Duodenal mucosa (tissue), 2 donors: Measurements from ENCODE around the gene KCNMA1.

Source experiments
- H3K27ac ChIP-seq: one replicate; pipeline ENCODE4 v1.7.0; 2013; ENCODE audit warnings: low read depth, low read length
- H3K27me3 ChIP-seq, 2 donors: one replicate each; pipeline ENCODE4 v1.7.0; 2013; ENCODE audit warnings: low read length in 2 of 2, control low read depth in 1 of 2; ENCODE audit not compliant: insufficient read depth in 2 of 2, control insufficient read depth in 1 of 2
- H3K36me3 ChIP-seq, 2 donors: one replicate each; pipeline ENCODE4 v1.7.0; 2013; ENCODE audit warnings: low read length in 2 of 2, control low read depth in 1 of 2; ENCODE audit not compliant: insufficient read depth in 2 of 2, control insufficient read depth in 1 of 2
- H3K4me1 ChIP-seq, 2 donors: one replicate each; pipeline ENCODE4 v1.7.0; 2013; ENCODE audit warnings: low read length in 2 of 2, control low read depth in 1 of 2; ENCODE audit not compliant: insufficient read depth in 2 of 2, control insufficient read depth in 1 of 2
- H3K4me3 ChIP-seq, 2 donors: one replicate each; pipeline ENCODE4 v1.7.0; 2013; ENCODE audit warnings: low read length in 2 of 2, low read depth in 1 of 2
- H3K9ac ChIP-seq, 2 donors: one replicate each; pipeline ENCODE4 v1.7.0; 2013; ENCODE audit warnings: low read length in 2 of 2, low read depth in 1 of 2
- H3K9me3 ChIP-seq, 2 donors: one replicate each; pipeline ENCODE4 v1.7.0; 2013; ENCODE audit warnings: low read length in 2 of 2, control low read depth in 1 of 2; ENCODE audit not compliant: control insufficient read depth in 1 of 2

KCNMA1 gene

DNA sequence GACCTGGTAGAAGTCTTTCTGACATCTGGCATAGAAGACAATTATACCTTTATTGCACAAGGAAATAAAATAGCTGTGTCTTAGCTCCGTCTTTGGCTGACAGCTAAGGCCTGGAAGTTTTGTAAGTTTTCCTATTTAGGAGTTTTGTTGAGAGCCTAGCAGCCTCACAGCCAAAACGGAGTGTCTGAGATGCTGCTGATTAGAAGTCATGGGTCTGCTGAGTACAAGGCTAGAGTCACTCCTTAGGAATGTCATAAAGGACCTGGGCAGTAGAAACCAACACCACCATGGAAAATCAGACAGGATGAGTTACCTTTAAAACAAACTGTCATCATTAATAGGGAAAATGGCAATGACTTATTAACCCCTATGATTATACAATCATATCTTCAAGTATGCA is 442.5 kb downstream of the KCNMA1 start:
- no peaks in the 10 kb centered on the region for H3K9me3 ChIP-seq
- no peaks in the 10 kb centered on the region for H3K4me1 ChIP-seq
- no peak overlapping the region for H3K9ac ChIP-seq
- no peak overlapping the region for H3K27ac ChIP-seq
- H3K27me3 ChIP-seq, result peaks cover 3 to 4% of the 10 kb centered on the region in 2 donors
- H3K4me3 ChIP-seq, result no peak overlapping the region
- H3K36me3 ChIP-seq, result no peaks in the 10 kb centered on the region

GRCh38 chr10:77193001-77193400 is 444.6 kb downstream of the KCNMA1 start:
- Histone ChIP-seq H3K27ac (no peak overlapping the region), H3K4me3 (no peak overlapping the region), H3K36me3 (no peaks in the 10 kb centered on the region), H3K9me3 (no peaks in the 10 kb centered on the region), H3K4me1 (no peaks in the 10 kb centered on the region), H3K9ac (no peak overlapping the region), H3K27me3 (peaks cover 3 to 4% of the 10 kb centered on the region in 2 donors)

- Histone ChIP-seq H3K9me3 (no peaks in the 10 kb centered on the region), H3K4me1 (no peaks in the 10 kb centered on the region), H3K4me3 (no peak overlapping the region), H3K9ac (no peak overlapping the region), H3K27ac (no peak overlapping the region), H3K36me3 (no peaks in the 10 kb centered on the region), H3K27me3 (peaks cover 3 to 4% of the 10 kb centered on the region in 2 donors)
Observed at GRCh38 chr10:77192402-77192801, 445.2 kb downstream of the KCNMA1 start.

- H3K4me1 ChIP-seq, result no peaks in the 10 kb centered on the region
- H3K27ac ChIP-seq, result no peak overlapping the region
- H3K36me3 ChIP-seq, result no peaks in the 10 kb centered on the region
- H3K27me3 ChIP-seq, result peaks cover 3 to 4% of the 10 kb centered on the region in 2 donors
- no peaks in the 10 kb centered on the region for H3K9me3 ChIP-seq
- no peak overlapping the region for H3K4me3 ChIP-seq
- H3K9ac ChIP-seq, result no peak overlapping the region
Observed at GRCh38 chr10:77191324-77192049, 446.1 kb downstream of the KCNMA1 start.

DNA sequence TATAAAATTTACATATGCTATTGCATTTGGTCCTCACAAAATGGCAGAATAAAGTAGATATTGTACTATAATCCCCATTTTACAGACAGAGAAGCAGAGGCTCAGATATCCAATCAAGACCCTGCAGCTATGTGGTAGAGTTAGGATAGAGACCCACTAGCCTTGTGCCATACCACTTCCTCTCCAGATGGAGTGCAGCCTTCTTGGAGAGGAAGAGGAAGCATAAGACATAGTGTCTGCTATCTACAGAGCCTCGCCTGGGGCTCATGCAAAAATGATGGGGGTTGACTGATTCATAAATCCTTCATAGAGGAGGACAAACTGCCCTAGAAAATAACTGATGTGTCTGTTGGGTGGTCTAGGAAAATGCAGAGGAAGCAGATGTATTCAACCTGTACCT is 447.3 kb downstream of the KCNMA1 start:
- Histone ChIP-seq H3K27me3 (peaks cover 3 to 4% of the 10 kb centered on the region in 2 donors), H3K36me3 (no peaks in the 10 kb centered on the region), H3K4me1 (no peaks in the 10 kb centered on the region), H3K9me3 (no peaks in the 10 kb centered on the region), H3K9ac (no peak overlapping the region), H3K27ac (no peak overlapping the region), H3K4me3 (no peak overlapping the region)

- H3K36me3 ChIP-seq, result no peaks in the 10 kb centered on the region
- peaks cover 0 to under 1% of the 10 kb centered on the region in 2 donors for H3K27me3 ChIP-seq
- H3K9ac ChIP-seq, result no peak overlapping the region
- no peaks in the 10 kb centered on the region for H3K9me3 ChIP-seq
- no peaks in the 10 kb centered on the region for H3K4me1 ChIP-seq
- H3K27ac ChIP-seq, result no peak overlapping the region
- H3K4me3 ChIP-seq, result no peak overlapping the region
Observed at GRCh38 chr10:77189520-77189919, 448.1 kb downstream of the KCNMA1 start.

DNA sequence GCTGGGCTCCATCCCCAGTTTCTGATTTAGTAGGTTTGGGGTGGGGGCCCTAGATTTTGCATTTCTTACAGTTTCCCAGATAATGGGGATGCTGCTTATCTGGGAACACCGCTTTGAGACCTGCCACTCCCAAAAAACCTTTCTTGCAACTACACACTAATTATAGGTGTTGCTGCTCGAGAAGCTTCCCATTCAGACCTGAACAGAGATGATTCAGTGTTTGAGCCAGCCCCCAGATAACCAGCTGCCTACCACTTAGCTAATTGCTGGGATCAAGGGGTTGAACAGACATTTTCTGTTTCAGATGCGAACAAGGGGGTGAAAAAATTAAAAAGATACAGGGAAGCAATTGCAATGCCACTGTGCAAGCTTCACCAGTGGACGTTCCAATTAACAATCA is 448.5 kb downstream of the KCNMA1 start:
- H3K9me3 ChIP-seq, result no peaks in the 10 kb centered on the region
- no peak overlapping the region for H3K4me3 ChIP-seq
- no peak overlapping the region for H3K27ac ChIP-seq
- H3K27me3 ChIP-seq, result no peaks in the 10 kb centered on the region
- H3K4me1 ChIP-seq, result no peaks in the 10 kb centered on the region
- no peak overlapping the region for H3K9ac ChIP-seq
- no peaks in the 10 kb centered on the region for H3K36me3 ChIP-seq

DNA sequence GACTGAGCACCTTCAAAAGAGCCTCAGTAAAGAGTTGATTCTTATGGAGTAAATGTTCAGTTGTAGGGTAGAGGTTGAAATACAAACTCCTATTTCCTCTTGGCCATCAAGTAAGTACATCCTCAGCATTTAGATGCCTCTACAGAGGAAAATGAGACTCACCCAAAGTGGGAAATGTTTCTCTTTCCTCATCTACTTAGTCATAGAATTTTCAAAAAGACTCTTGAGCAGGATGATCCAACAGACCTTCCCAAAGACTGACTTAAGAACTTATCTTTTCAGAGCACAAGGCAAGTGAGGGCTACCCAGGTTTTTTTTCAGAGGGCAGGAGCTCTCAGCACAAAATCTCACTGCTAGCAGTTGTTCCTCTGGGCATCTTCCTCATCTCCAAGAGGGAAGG is 449.1 kb downstream of the KCNMA1 start:
- Histone ChIP-seq H3K27me3 (no peaks in the 10 kb centered on the region), H3K4me1 (no peaks in the 10 kb centered on the region), H3K9ac (no peak overlapping the region), H3K36me3 (no peaks in the 10 kb centered on the region), H3K27ac (no peak overlapping the region), H3K4me3 (no peak overlapping the region), H3K9me3 (no peaks in the 10 kb centered on the region)

GRCh38 chr10:77188000-77188395 is 449.6 kb downstream of the KCNMA1 start:
- H3K36me3 ChIP-seq, result no peaks in the 10 kb centered on the region
- H3K4me1 ChIP-seq, result no peaks in the 10 kb centered on the region
- H3K27ac ChIP-seq, result no peak overlapping the region
- H3K9ac ChIP-seq, result no peak overlapping the region
- H3K27me3 ChIP-seq, result no peaks in the 10 kb centered on the region
- H3K4me3 ChIP-seq, result no peak overlapping the region
- no peaks in the 10 kb centered on the region for H3K9me3 ChIP-seq

DNA sequence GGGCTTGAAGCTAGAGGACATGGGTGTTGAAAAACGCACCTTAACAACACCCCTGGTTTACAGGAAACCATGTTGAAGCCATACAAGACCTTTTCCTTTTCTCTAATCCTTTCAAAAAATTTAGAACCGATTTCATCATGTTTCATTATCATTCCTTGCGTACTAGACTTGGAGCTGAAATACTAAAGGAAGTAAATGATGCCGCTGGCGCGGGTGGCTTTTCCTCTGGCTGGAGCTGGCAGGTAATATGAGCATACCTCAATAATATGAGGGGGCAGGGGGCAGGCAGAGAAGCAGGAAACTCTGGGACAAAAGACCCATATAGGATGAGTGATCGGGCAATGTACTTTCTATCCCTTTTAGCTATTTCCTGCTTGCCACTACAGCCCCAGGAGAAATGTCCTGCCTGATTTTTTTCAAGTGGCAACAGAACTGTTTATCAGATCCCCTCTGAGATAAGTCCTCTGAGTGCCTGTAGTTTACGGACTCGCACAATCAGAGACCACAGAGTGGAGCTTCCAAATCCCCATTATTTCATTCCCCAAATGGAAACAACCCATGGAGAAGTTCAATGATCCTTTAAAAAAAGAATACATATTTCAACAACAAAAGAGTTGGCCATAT is 450.1 kb downstream of the KCNMA1 start:
- no peaks in the 10 kb centered on the region for H3K4me1 ChIP-seq
- no peak overlapping the region for H3K27ac ChIP-seq
- no peak overlapping the region for H3K4me3 ChIP-seq
- no peak overlapping the region for H3K9ac ChIP-seq
- H3K27me3 ChIP-seq, result no peaks in the 10 kb centered on the region
- H3K9me3 ChIP-seq, result no peaks in the 10 kb centered on the region
- no peaks in the 10 kb centered on the region for H3K36me3 ChIP-seq
